ENCODE results near the gene ZFAND6.

Gene ZFAND6

GRCh38 chr15:80176443-80176842, 117.0 kb downstream of the ZFAND6 start:
- no peak for DNase-seq (ENCODE audit: low read depth)
- TF ChIP-seq, protein P1, sequence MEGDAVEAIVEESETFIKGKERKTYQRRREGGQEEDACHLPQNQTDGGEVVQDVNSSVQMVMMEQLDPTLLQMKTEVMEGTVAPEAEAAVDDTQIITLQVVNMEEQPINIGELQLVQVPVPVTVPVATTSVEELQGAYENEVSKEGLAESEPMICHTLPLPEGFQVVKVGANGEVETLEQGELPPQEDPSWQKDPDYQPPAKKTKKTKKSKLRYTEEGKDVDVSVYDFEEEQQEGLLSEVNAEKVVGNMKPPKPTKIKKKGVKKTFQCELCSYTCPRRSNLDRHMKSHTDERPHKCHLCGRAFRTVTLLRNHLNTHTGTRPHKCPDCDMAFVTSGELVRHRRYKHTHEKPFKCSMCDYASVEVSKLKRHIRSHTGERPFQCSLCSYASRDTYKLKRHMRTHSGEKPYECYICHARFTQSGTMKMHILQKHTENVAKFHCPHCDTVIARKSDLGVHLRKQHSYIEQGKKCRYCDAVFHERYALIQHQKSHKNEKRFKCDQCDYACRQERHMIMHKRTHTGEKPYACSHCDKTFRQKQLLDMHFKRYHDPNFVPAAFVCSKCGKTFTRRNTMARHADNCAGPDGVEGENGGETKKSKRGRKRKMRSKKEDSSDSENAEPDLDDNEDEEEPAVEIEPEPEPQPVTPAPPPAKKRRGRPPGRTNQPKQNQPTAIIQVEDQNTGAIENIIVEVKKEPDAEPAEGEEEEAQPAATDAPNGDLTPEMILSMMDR (IDR thresholded peaks at IDR 0.05; ENCODE audit: control insufficient read depth, insufficient read depth, low read depth, low read length, missing control alignments), result no peak
- no peak overlapping the region for H3K4me3 ChIP-seq (ENCODE audit: control insufficient read depth, low read depth, low read length)

DNA sequence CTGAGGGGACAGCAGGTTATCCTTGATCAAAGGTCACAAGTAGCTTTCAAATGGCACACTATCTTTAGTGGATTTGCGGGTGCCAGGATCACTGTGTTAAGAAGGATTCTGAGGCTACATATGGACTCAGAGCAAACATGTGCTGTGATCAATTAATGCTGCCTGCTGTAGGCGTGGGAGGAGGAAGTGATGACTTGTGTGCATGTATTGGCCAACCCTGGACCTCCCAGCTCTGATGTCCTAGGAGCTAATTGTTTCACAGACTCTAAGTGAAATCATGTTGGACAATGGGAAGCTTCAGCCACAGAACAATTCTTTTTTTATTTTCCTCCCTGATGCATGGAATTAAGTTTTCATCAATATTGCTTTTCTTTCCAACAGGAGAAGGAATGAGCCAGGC, 117.7 kb downstream of the ZFAND6 start:
- TF ChIP-seq, protein P1 (IDR thresholded peaks at IDR 0.05; ENCODE audit: control insufficient read depth, insufficient read depth, low read depth, low read length, missing control alignments), result no peak
- DNase-seq (ENCODE audit: low read depth), result no peak
- no peak overlapping the region for H3K4me3 ChIP-seq (ENCODE audit: control insufficient read depth, low read depth, low read length)

DNA sequence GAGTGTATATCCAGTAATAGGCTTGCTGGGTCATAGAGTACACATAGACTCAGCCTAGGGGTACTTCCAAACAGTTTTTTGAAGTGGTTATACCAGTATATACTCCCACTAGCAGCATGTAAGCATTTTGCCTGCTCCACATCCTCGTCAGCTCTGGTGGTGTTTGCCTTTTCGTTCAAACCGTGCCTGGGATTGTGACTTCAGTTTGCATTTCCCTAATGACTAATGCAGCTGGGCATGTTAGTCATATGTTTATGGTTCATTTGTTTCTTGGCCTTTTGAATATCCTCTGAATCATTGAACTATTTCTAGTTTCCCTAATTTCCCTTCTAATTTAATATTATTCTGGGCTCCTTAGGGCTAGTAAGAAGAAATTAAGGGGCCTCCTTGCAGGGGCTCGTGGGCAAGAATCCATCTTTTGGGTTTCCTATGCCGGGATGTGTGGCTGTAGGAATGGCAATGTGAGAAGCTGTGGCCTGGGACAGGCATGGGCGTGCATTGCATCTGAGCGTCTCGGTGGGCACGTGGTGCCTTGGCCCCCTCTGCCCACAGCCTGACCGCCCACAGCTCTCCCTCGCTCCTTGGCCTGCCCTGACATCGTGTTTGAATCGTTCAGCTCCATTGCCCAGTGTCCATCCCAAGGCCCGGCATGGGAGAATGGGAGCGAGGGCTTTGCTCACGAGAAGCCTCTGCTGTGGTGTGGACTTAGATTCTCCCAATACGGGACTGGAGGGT, 119.7 kb downstream of the ZFAND6 start:
- TF ChIP-seq, protein P1 (IDR thresholded peaks at IDR 0.05; ENCODE audit: control insufficient read depth, insufficient read depth, low read depth, low read length, missing control alignments), result no peak
- DNase-seq (ENCODE audit: low read depth), result peak; percentile 58
- H3K4me3 ChIP-seq (ENCODE audit: control insufficient read depth, low read depth, low read length), result no peak overlapping the region

GRCh38 chr15:80179935-80180334, 120.5 kb downstream of the ZFAND6 start:
- H3K4me3 ChIP-seq (ENCODE audit: control insufficient read depth, low read depth, low read length), result no peak overlapping the region
- TF ChIP-seq, protein P1 (IDR thresholded peaks at IDR 0.05; ENCODE audit: control insufficient read depth, insufficient read depth, low read depth, low read length, missing control alignments), result no peak
- no peak for DNase-seq (ENCODE audit: low read depth)

GRCh38 chr15:80180468-80180867, 121.0 kb downstream of the ZFAND6 start:
- TF ChIP-seq, protein P1 (IDR thresholded peaks at IDR 0.05; ENCODE audit: control insufficient read depth, insufficient read depth, low read depth, low read length, missing control alignments), result no peak
- H3K4me3 ChIP-seq (ENCODE audit: control insufficient read depth, low read depth, low read length), result no peak overlapping the region
- DNase-seq (ENCODE audit: low read depth), result no peak

- TF ChIP-seq, protein P1 (IDR thresholded peaks at IDR 0.05; ENCODE audit: control insufficient read depth, insufficient read depth, low read depth, low read length, missing control alignments), result no peak
- no peak overlapping the region for H3K4me3 ChIP-seq (ENCODE audit: control insufficient read depth, low read depth, low read length)
- no peak for DNase-seq (ENCODE audit: low read depth)
These were observed 121.5 kb downstream of the ZFAND6 start for GRCh38 chr15:80180986-80181385.

Data from AG09309 (cell line).